WTC11 (cell line): ENCODE results near the gene RCE1. TPM values are rescaled to one million over a fixed set of nuclear protein-coding genes. Genes with fewer than 3 reads are reported as not detected.
A peak's percentile ranks its signal among the peaks of the same experiment; 100 is the strongest.

Experiments
- ARID4B ChIP-seq: sonication (generic); formaldehyde crosslinking; IDR thresholded peaks from 2 replicates; pipeline ENCODE4 v1.8.0; 2023; ENCODE audit warnings: missing genetic modification reagents, mild to moderate bottlenecking, borderline replicate concordance
- ATF2 ChIP-seq: sonication (generic); formaldehyde crosslinking; IDR thresholded peaks from 2 replicates; pipeline ENCODE4 v1.8.1; 2022; ENCODE audit warnings: low read depth, missing genetic modification reagents, borderline replicate concordance
- ATF6 ChIP-seq: sonication (generic); formaldehyde crosslinking; IDR thresholded peaks from 2 replicates; pipeline ENCODE4 v1.8.1; 2023; ENCODE audit warnings: mild to moderate bottlenecking, missing genetic modification reagents
- CTCF ChIP-seq: fragments of 200-600 bp; IDR thresholded peaks from 2 replicates; pipeline ENCODE4 v1.8.0; 2022; ENCODE audit warnings: antibody characterized with exemption
- E2F1 ChIP-seq: sonication (generic); formaldehyde crosslinking; IDR thresholded peaks from 2 replicates; pipeline ENCODE4 v1.8.0; 2022; ENCODE audit warnings: mild to moderate bottlenecking, missing genetic modification reagents
- GABPB1 ChIP-seq: sonication (generic); formaldehyde crosslinking; IDR thresholded peaks from 2 replicates; pipeline ENCODE4 v1.8.1; 2023; ENCODE audit warnings: mild to moderate bottlenecking, missing genetic modification reagents
- HMGXB4 ChIP-seq: sonication (generic); formaldehyde crosslinking; IDR thresholded peaks from 2 replicates; pipeline ENCODE4 v1.8.1; 2023; ENCODE audit warnings: mild to moderate bottlenecking, moderate library complexity, missing genetic modification reagents
- IRF2 ChIP-seq: sonication (generic); formaldehyde crosslinking; IDR thresholded peaks from 2 replicates; pipeline ENCODE4 v1.8.0; 2022; ENCODE audit warnings: low read depth, missing genetic modification reagents, borderline replicate concordance
- MXD4 ChIP-seq: fragments of 250-450 bp; sonication (Bioruptor Pico); IDR thresholded peaks from 2 replicates; pipeline ENCODE4 v1.8.0; 2021; ENCODE audit warnings: mild to moderate bottlenecking, moderate library complexity, borderline replicate concordance
- MYBL2 ChIP-seq: sonication (generic); formaldehyde crosslinking; IDR thresholded peaks from 2 replicates; pipeline ENCODE4 v1.8.1; 2023; ENCODE audit warnings: mild to moderate bottlenecking, moderate library complexity, missing genetic modification reagents
- NFATC4 ChIP-seq: fragments of 250-450 bp; sonication (Bioruptor Pico); IDR thresholded peaks from 2 replicates; pipeline ENCODE4 v1.9.0; 2021; ENCODE audit warnings: mild to moderate bottlenecking
- NFYB ChIP-seq: sonication (generic); formaldehyde crosslinking; conservative IDR thresholded peaks from 2 replicates; pipeline ENCODE4 v1.8.0; 2022; ENCODE audit warnings: low read depth, missing genetic modification reagents
- PREB ChIP-seq: sonication (generic); formaldehyde crosslinking; IDR thresholded peaks from 2 replicates; pipeline ENCODE4 v1.8.1; 2022; ENCODE audit warnings: mild to moderate bottlenecking, missing genetic modification reagents, moderate library complexity, borderline replicate concordance
- SMAD3 ChIP-seq: sonication (generic); formaldehyde crosslinking; IDR thresholded peaks from 2 replicates; pipeline ENCODE4 v1.8.0; 2022; ENCODE audit warnings: missing genetic modification reagents, mild to moderate bottlenecking, borderline replicate concordance
- SP1 ChIP-seq: sonication (generic); formaldehyde crosslinking; conservative IDR thresholded peaks from 2 replicates; pipeline ENCODE4 v1.8.1; 2022; ENCODE audit warnings: missing genetic modification reagents
- TCF7 ChIP-seq: sonication (generic); formaldehyde crosslinking; IDR thresholded peaks from 2 replicates; pipeline ENCODE4 v1.8.0; 2022; ENCODE audit warnings: mild to moderate bottlenecking, low read depth, missing genetic modification reagents, moderate library complexity
- TP53 ChIP-seq: sonication (generic); formaldehyde crosslinking; IDR thresholded peaks from 2 replicates; pipeline ENCODE4 v1.8.1; 2023; ENCODE audit warnings: mild to moderate bottlenecking, missing genetic modification reagents
- USF2 ChIP-seq: sonication (generic); formaldehyde crosslinking; IDR thresholded peaks from 2 replicates; pipeline ENCODE4 v1.8.1; 2023; ENCODE audit warnings: mild to moderate bottlenecking, missing genetic modification reagents, moderate library complexity
- ZNF281 ChIP-seq: sonication (generic); formaldehyde crosslinking; IDR thresholded peaks from 2 replicates; pipeline ENCODE4 v1.8.0; 2023; ENCODE audit warnings: mild to moderate bottlenecking, missing genetic modification reagents
- total RNA-seq: library from RNA; stranded (reverse); gene quantifications from 3 replicates; pipeline ENCODE4 v1.2.3, GENCODE V29; 2021

The RCE1 gene
- total RNA-seq, 1 experiment from 2014 or later: 34.6 TPM

- TF ChIP-seq USF2 (CRISPR knock-in tag) (peak; percentile 61), NFATC4 (CRISPR knock-in tag) (no peak), CTCF (no peak), IRF2 (CRISPR knock-in tag) (no peak), SMAD3 (no peak), HMGXB4 (CRISPR knock-in tag) (peak; percentile 44; the same call in 1 of the 2 replicates), PREB (CRISPR knock-in tag) (no peak), ATF6 (CRISPR knock-in tag) (no peak), ATF2 (no peak), GABPB1 (peak; percentile 31; the same call in 1 of the 2 replicates), TCF7 (no peak), ZNF281 (CRISPR knock-in tag) (no peak), ARID4B (peak; percentile 21; the same call in 1 of the 2 replicates), SP1 (CRISPR knock-in tag) (peak; percentile 99), TP53 (CRISPR knock-in tag) (peak; percentile 84; the same call in 1 of the 2 replicates), E2F1 (CRISPR knock-in tag) (0 out of 2 replicates have a peak, but pooled peaks have one; percentile 15), NFYB (peak; percentile 34; the same call in 1 of the 2 replicates), MXD4 (CRISPR knock-in tag) (no peak), MYBL2 (CRISPR knock-in tag) (peak; percentile 83; the same call in 1 of the 2 replicates)
Observed at GRCh38 chr11:66842896-66843775, at the start of gene RCE1 (continued).
